Suprapubic skin (tissue), 4 donors: ENCODE results near the gene EEFSEC.

Experiments
- CTCF ChIP-seq, 2 donors: fragments of 200-600 bp in 1 of 2; fragments of 450-650 bp in 1 of 2; sonication (generic) in 1 of 2; IDR thresholded peaks; one replicate each; pipeline ENCODE4 v1.5.1; 2016 to 2019; ENCODE audit warnings: antibody characterized with exemption in 2 of 2, mild to moderate bottlenecking in 1 of 2, moderate library complexity in 1 of 2
- EP300 ChIP-seq: sonication (generic); formaldehyde crosslinking; IDR thresholded peaks from one replicate; pipeline ENCODE4 v1.6.1; 2017; ENCODE audit warnings: antibody characterized with exemption
- POLR2A ChIP-seq, 2 donors: fragments of 450-650 bp; IDR thresholded peaks; one replicate each; pipeline ENCODE4 v1.6.1; 2017; ENCODE audit warnings: antibody characterized with exemption in 2 of 2, mild to moderate bottlenecking in 2 of 2, moderate library complexity in 2 of 2
- POLR2AphosphoS5 ChIP-seq, 3 donors: sonication (generic); formaldehyde crosslinking; IDR thresholded peaks; one replicate each; pipeline ENCODE4 v1.6.1; 2017; ENCODE audit warnings: antibody characterized with exemption in 3 of 3

GRCh38 chr3:128195369-128195768, 42.1 kb downstream of the EEFSEC start:
- TF ChIP-seq POLR2A (IDR thresholded peaks at IDR 0.05) (no peak), CTCF (IDR thresholded peaks at IDR 0.05) (no peak), EP300 (no peak), POLR2AphosphoS5 (IDR thresholded peaks at IDR 0.05) (no peak)
